Ovary (tissue), 9 donors: ENCODE data around the gene SACM1L. TPM values are rescaled to one million over a fixed set of nuclear protein-coding genes. Genes with fewer than 3 reads are reported as not detected.

ENCODE experiments used
- DNase-seq, 5 donors: peaks; one replicate each; pipeline ENCODE4 v3.0.0-alpha.2; 2019 to 2020
- H3K27ac ChIP-seq, 2 donors: fragments of 200-600 bp; one replicate each; pipeline versions ENCODE4 v1.5.1 to v1.8.0; 2019 to 2022
- H3K27me3 ChIP-seq: fragments of 200-600 bp; one replicate; pipeline ENCODE4 v1.8.0; 2022
- H3K36me3 ChIP-seq: fragments of 200-600 bp; sonication (generic); one replicate; pipeline ENCODE4 v1.5.1; 2019
- H3K4me1 ChIP-seq: one replicate; pipeline ENCODE4 v1.8.1; 2013; ENCODE audit warnings: mild to moderate bottlenecking, moderate library complexity; ENCODE audit not compliant: insufficient read depth
- H3K4me3 ChIP-seq: fragments of 200-600 bp; sonication (generic); one replicate; pipeline ENCODE4 v1.5.1; 2017
- H3K9me3 ChIP-seq, 2 donors: fragments of 200-600 bp in 1 of 2; sonication (generic) in 1 of 2; one replicate each; pipeline versions ENCODE4 v1.5.1 to v1.8.1; 2013 to 2019; ENCODE audit warnings: mild to moderate bottlenecking in 1 of 2, moderate library complexity in 1 of 2
- CTCF ChIP-seq, 3 donors: fragments of 450-650 bp in 2 of 3; fragments of 200-600 bp in 1 of 3; IDR thresholded peaks; one replicate each; pipeline versions ENCODE4 v1.5.1 to v1.8.0; 2016 to 2022; ENCODE audit warnings: antibody characterized with exemption in 3 of 3, mild to moderate bottlenecking in 1 of 3
- EP300 ChIP-seq: sonication (generic); formaldehyde crosslinking; IDR thresholded peaks from one replicate; pipeline ENCODE4 v1.6.1; 2017; ENCODE audit warnings: antibody characterized with exemption
- POLR2A ChIP-seq: fragments of 450-650 bp; IDR thresholded peaks from one replicate; pipeline ENCODE4 v1.6.1; 2017; ENCODE audit warnings: antibody characterized with exemption, mild to moderate bottlenecking, moderate library complexity
- WGBS, 3 donors: extraction: QIAGEN DNeasy Blood & Tissue Kit in 1 of 3; methylation state at CpG; one replicate each; pipeline versions ENCODE4 v1.1.5 to v1.1.7; 2013 to 2017; 5-methylcytosine and 5-hydroxymethylcytosine counted together
- intact Hi-C, 4 donors: fragments of 100-400 bp; cut with DNase I; formaldehyde crosslinking; loops; one replicate each; pipeline versions ENCODE4 v1.11.0 to v1.15.1; 2022 to 2023
- polyA plus RNA-seq, 2 donors: library from polyadenylated mRNA; stranded (reverse); fragments of 200-250 nt in 1 of 2; fragments of 350-450 nt in 1 of 2; fragmentation: Illumina TruSeq in 1 of 2; extraction: RNeasy Lipid Tissue Mini Kit (QIAGEN cat#74804) in 1 of 2; gene quantifications; one replicate each; pipeline ENCODE4 v1.2.3, GENCODE V29; 2013 to 2014
- total RNA-seq, 7 donors: library from RNA; depleted of rRNA in 2 of 7; stranded (reverse); fragments of >200 nt in 2 of 7; fragmentation: NEBNext Ultra II Directional in 3 of 7; extraction: Animal tissue kit (Norgen Biotek cat#: 25700) in 3 of 7; gene quantifications; one replicate each; pipeline versions ENCODE4 v1.1.0 to v1.2.4, GENCODE V29; 2016 to 2023
- donor health status: DM: no; HTN: no; CAD: no; lungs with moderate emphysema.
- donor health status: DM: no; HTN: no; CAD: no.
- donor health status: Bipolar disorder and iron deficiency.
- donor health status: DM: yes; HTN: yes; CAD: no.
- donor health status: DM: no; HTN: no; CAD: no.
- donor health status: DM: yes; HTN: yes; CAD: no.

The SACM1L gene
- total and polyA plus RNA-seq, 9 donors: 19.0 to 47.3 (median 32.1) TPM

GRCh38 chr3:45700570-45701073 lies 11.4 kb downstream of the SACM1L start:
- H3K27ac ChIP-seq: no peak overlapping the region
- WGBS, 3 donors: 97 to 99% (median 98%) methylated on average over 6 of the region's 6 CpGs
- intact Hi-C loops: no loop called here
- no peak for DNase-seq
- no peaks in the 10 kb centered on the region for H3K36me3 ChIP-seq
- no peaks in the 10 kb centered on the region for H3K9me3 ChIP-seq
- H3K4me1 ChIP-seq: no peaks in the 10 kb centered on the region
- H3K27me3 ChIP-seq: no peaks in the 10 kb centered on the region
- no peak overlapping the region for H3K4me3 ChIP-seq
- no peak for TF ChIP-seq POLR2A

- DNase-seq: no peak
- WGBS, 3 donors: 79 to 86% (median 85%) methylated on average over 9 of the region's 9 CpGs
- no peak overlapping the region for H3K4me3 ChIP-seq
- H3K36me3 ChIP-seq: no peaks in the 10 kb centered on the region
- intact Hi-C loops: no loop called here
- TF ChIP-seq POLR2A: no peak
- TF ChIP-seq CTCF (IDR thresholded peaks at IDR 0.05): no peak
- TF ChIP-seq EP300: no peak
- H3K27me3 ChIP-seq: no peaks in the 10 kb centered on the region
- H3K4me1 ChIP-seq: peaks cover 1% of the 10 kb centered on the region
- no peaks in the 10 kb centered on the region for H3K9me3 ChIP-seq
- H3K27ac ChIP-seq: no peak overlapping the region
Measured at GRCh38 chr3:45701172-45701867, 12.1 kb downstream of the SACM1L start.

- no peak for DNase-seq
- TF ChIP-seq POLR2A: no peak
- no peak for TF ChIP-seq EP300
- TF ChIP-seq CTCF (IDR thresholded peaks at IDR 0.05): no peak
- no peak overlapping the region for H3K27ac ChIP-seq
- 95 to 96% (median 96%) methylated on average over 4 of the region's 4 CpGs for WGBS, 3 donors
- intact Hi-C loops: no loop called here
- H3K4me3 ChIP-seq: no peak overlapping the region
- no peaks in the 10 kb centered on the region for H3K27me3 ChIP-seq
- H3K36me3 ChIP-seq: no peaks in the 10 kb centered on the region
- peaks cover 1% of the 10 kb centered on the region for H3K4me1 ChIP-seq
- no peaks in the 10 kb centered on the region for H3K9me3 ChIP-seq
Measured at GRCh38 chr3:45704301-45704943, 15.2 kb downstream of the SACM1L start.

GRCh38 chr3:45705839-45706808 lies 16.9 kb downstream of the SACM1L start:
- intact Hi-C loops: no loop called here
- Histone ChIP-seq H3K9me3 (no peaks in the 10 kb centered on the region), H3K27me3 (no peaks in the 10 kb centered on the region), H3K36me3 (no peaks in the 10 kb centered on the region), H3K4me3 (no peak overlapping the region), H3K27ac (no peak overlapping the region), H3K4me1 (peaks cover 1% of the 10 kb centered on the region)
- WGBS, 3 donors: 75 to 84% (median 75%) methylated on average over 2 of the region's 2 CpGs
- DNase-seq: no peak
- TF ChIP-seq POLR2A (no peak), EP300 (no peak), CTCF (IDR thresholded peaks at IDR 0.05) (no peak)
